ENCODE results near the gene CCDC110. TPM values are rescaled to one million over a fixed set of nuclear protein-coding genes. Genes with fewer than 3 reads are reported as not detected.

Gene CCDC110
- total RNA-seq, 1 experiment from 2014 or later, result 2.1 TPM

GRCh38 chr4:185470501-185471195 is 885 bp downstream of the CCDC110 start:
- POLR2A ChIA-PET, result no interaction called here
- Mint-ChIP-seq H3K9me3 (peaks cover 8% of the 10 kb centered on the region; the same call in 1 of the 2 replicates), H3K36me3 (peaks cover 2% of the 10 kb centered on the region; the same call in 1 of the 2 replicates), H3K27me3 (ENCODE audit: low read depth) (peaks cover 59% of the 10 kb centered on the region), H3K4me3 (peak overlapping the region; percentile 83), H3K4me1 (peaks cover 10% of the 10 kb centered on the region), H3K27ac (no peak overlapping the region)
- TF ChIP-seq, protein P1, sequence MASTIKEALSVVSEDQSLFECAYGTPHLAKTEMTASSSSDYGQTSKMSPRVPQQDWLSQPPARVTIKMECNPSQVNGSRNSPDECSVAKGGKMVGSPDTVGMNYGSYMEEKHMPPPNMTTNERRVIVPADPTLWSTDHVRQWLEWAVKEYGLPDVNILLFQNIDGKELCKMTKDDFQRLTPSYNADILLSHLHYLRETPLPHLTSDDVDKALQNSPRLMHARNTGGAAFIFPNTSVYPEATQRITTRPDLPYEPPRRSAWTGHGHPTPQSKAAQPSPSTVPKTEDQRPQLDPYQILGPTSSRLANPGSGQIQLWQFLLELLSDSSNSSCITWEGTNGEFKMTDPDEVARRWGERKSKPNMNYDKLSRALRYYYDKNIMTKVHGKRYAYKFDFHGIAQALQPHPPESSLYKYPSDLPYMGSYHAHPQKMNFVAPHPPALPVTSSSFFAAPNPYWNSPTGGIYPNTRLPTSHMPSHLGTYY (CRISPR knock-in tag; IDR thresholded peaks at IDR 0.05), result no peak
- TF ChIP-seq FOXP1 (CRISPR knock-in tag; IDR thresholded peaks at IDR 0.05; ENCODE audit: borderline replicate concordance) (0 out of 2 replicates have a peak, but pooled peaks have one; percentile 43), GTF2I (CRISPR knock-in tag; conservative IDR thresholded peaks at IDR 0.05) (peak; percentile 80; the same call in 1 of the 2 replicates), MXD4 (CRISPR knock-in tag; IDR thresholded peaks at IDR 0.05; ENCODE audit: borderline replicate concordance) (no peak), IRF1 (CRISPR knock-in tag; IDR thresholded peaks at IDR 0.05) (no peak)
- TF ChIP-seq, protein P2, sequence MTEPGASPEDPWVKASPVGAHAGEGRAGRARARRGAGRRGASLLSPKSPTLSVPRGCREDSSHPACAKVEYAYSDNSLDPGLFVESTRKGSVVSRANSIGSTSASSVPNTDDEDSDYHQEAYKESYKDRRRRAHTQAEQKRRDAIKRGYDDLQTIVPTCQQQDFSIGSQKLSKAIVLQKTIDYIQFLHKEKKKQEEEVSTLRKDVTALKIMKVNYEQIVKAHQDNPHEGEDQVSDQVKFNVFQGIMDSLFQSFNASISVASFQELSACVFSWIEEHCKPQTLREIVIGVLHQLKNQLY (CRISPR knock-in tag; IDR thresholded peaks at IDR 0.05), result no peak
- DNase-seq (ENCODE audit: low spot score), result no peak
- CTCF ChIA-PET, result no interaction called here
- ATAC-seq, result peak; percentile 5

GRCh38 chr4:185469580-185470154 is 1.9 kb downstream of the CCDC110 start:
- Mint-ChIP-seq H3K27me3 (ENCODE audit: low read depth) (peaks cover 59% of the 10 kb centered on the region), H3K4me3 (no peak overlapping the region)
- CTCF ChIA-PET, result interaction anchor here (0.8 kb wide), 1 partner anchor 12 kb away, joined by 3 read pairs; no protein-coding TSS in a partner anchor

GRCh38 chr4:185468999-185469398 is 2.5 kb downstream of the CCDC110 start:
- POLR2A ChIA-PET, result no interaction called here
- CTCF ChIA-PET, result no interaction called here
- no peak for TF ChIP-seq CREB1 (CRISPR knock-in tag; IDR thresholded peaks at IDR 0.05)
- TF ChIP-seq NR1H2 (CRISPR knock-in tag; IDR thresholded peaks at IDR 0.05), result no peak
- no peak for TF ChIP-seq CBFB (CRISPR knock-in tag; IDR thresholded peaks at IDR 0.05; ENCODE audit: low read depth)
- TF ChIP-seq ESRRA (CRISPR knock-in tag; IDR thresholded peaks at IDR 0.05; ENCODE audit: borderline replicate concordance), result no peak
- H3K4me3 Mint-ChIP-seq, result no peak overlapping the region
- no peak overlapping the region for H3K27ac Mint-ChIP-seq
- H3K4me1 Mint-ChIP-seq, result peaks cover 27% of the 10 kb centered on the region
- peaks cover 56% of the 10 kb centered on the region for H3K27me3 Mint-ChIP-seq (ENCODE audit: low read depth)
- DNase-seq (ENCODE audit: low spot score), result no peak
- H3K36me3 Mint-ChIP-seq, result peaks cover 2% of the 10 kb centered on the region; the same call in 1 of the 2 replicates
- H3K9me3 Mint-ChIP-seq, result peaks cover 8% of the 10 kb centered on the region; the same call in 1 of the 2 replicates
- no peak for ATAC-seq

More at GRCh38 chr4:185469580-185470154, 1.9 kb downstream of the CCDC110 start:
- ATAC-seq (no peak), DNase-seq (ENCODE audit: low spot score) (no peak)
- Mint-ChIP-seq H3K27ac (no peak overlapping the region), H3K36me3 (peaks cover 2% of the 10 kb centered on the region; the same call in 1 of the 2 replicates), H3K4me1 (peaks cover 20% of the 10 kb centered on the region), H3K9me3 (peaks cover 8% of the 10 kb centered on the region; the same call in 1 of the 2 replicates)
- no peak for TF ChIP-seq TEAD4 (CRISPR knock-in tag; IDR thresholded peaks at IDR 0.05)
- TF ChIP-seq ZNF263 (CRISPR knock-in tag; IDR thresholded peaks at IDR 0.05; ENCODE audit: low read depth), result no peak
- no peak for TF ChIP-seq GABPB1 (CRISPR knock-in tag; IDR thresholded peaks at IDR 0.05)
- TF ChIP-seq SMAD4 (CRISPR knock-in tag; IDR thresholded peaks at IDR 0.05), result no peak
- no peak for TF ChIP-seq ZNF121 (CRISPR knock-in tag; IDR thresholded peaks at IDR 0.05)
- no peak for TF ChIP-seq ZNF512 (CRISPR knock-in tag; IDR thresholded peaks at IDR 0.05; ENCODE audit: borderline replicate concordance)
- no peak for TF ChIP-seq ETV6 (CRISPR knock-in tag; IDR thresholded peaks at IDR 0.05)
- POLR2A ChIA-PET, result no interaction called here
